NCI-H146 (cell line): Measurements from ENCODE around the gene MINDY4.

Experiments used
- DNase-seq: peaks from one replicate; lab custom pipeline; 2025; lab: John Stamatoyannopoulos, UW

Gene MINDY4

GRCh38 chr7:30835396-30835915, 64.2 kb downstream of the MINDY4 start:
- no peak for DNase-seq

DNA sequence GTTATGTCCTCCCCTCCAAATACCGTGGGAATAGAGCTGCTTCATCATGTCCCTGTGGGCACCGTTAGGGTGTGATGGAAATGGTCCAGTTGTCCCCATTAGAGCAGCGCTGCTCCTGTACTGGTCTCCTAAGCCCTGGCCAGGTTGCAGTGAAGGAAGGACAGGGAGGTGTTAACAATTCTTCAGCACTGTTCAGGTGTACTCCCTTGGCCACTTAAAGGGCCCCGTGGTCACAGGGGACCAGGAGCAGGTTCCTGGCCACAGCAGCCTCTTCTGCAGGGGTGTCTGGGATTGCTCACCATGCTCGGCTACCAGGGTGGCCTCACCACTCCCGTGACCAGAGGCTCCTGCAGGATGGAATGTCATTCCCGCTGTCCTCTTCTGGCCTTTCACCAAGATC, 65.8 kb downstream of the MINDY4 start:
- DNase-seq: no peak

DNA sequence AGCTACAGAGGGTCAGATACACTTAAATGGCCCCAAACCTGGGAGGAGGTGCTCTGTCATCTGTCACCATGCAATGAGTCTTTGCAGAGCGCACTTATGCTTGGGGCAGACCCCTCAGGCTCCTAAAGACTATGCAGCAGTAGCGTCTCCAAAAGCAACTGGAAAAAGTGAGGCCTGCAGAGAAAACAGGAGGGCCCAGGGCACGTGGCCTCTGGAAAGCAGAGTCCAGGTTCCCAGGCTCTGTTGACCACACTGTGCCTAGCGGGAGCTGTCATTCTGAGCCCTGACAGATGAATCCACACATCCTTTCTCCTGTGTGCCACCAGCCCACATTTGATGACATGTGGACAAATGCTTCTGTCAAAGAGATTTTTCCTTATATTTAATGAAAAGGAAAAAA, 66.4 kb downstream of the MINDY4 start:
- DNase-seq: no peak

DNA sequence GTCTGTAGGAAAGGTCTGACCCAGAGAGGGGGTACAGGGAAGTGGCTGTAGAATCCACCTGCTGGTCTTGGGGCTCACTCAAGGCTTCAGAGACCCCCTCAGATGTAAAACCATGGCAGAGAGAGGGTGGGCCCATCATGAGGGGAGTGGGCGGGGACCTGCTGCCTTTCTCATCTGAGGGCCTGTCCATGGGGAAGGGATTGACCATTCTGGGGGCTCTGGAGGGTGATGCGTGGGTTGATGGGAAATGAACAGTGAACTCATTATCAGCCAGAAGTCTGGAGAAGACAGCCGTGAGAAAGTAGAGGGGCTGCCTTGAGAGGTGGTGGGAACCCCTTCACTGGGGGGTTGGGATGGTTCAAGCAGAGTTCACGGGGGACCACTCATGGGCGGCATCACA, 66.8 kb downstream of the MINDY4 start:
- no peak for DNase-seq

DNA sequence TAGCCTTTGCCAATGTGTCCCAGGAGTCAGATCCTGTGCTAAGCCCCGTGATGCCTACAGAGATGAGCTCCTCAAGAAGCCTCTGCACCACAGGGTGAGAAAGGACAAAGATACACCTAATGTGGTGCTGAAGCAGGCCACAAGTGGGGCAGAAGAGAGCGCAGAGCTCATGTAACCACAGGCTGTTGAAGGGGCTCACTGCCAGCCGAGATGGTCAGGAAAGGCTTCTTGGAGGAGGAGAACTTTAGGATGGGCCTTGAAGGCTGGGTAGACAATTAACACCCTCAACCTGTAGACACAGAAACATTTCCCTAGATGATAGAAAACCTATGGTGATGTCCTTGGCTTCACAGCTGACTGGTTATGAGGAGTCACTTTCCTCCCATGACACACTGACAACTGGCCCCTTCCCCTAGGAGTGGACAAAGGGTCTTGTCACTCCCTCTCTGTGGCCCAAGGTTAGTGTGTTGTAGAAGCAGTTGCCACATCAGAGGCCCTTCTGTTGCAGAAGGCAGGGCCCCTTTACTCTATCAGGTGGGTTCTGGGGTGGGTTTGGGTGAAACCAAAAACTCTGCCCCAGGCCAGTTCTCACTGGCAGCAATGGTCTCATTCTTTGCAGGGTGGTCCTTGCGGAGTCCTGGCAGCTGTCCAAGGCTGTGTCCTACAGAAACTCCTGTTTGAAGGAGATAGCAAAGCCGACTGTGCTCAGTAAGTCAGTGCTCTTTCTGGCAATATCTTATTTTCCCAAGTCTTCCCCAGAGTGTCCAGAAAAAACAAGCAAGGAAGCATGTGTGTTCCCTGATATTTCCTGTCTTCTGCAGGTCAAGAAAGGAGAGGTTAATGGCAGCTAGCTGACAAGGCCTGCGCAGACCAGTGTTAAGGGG, 69.2 kb downstream of the MINDY4 start:
- no peak for DNase-seq

DNA sequence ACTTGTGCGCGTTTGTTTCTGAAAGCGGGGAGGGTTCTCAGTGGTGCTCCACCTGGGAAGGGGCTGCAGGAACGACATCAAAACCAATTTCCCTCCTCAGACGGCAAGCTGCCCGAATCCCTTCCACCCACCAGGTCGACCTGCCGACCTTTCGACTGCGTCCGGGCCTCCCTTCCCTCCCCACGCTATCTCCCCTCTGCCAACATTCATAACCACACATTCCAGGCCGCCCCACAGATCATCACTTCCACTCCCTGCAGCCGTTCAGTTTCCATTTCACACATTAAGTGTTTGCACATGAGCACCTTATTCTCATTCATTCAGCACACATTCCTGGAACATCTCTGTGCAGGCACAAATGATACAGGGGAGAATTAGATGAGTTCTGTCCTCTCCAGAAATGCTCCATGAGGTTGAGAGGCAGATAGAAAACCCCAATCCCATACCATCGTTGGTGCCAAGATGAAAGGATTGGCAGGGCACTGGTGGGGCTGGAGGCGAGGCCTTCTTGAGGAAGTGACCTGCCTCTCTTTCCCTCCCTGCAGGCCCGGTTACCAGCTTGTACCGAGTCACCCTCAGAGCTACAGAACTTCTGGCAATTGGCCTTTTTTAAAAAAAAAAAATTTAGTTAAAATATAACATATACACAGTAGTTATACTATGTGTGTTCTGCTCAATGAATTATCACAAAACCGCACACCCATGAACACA, 70.0 kb downstream of the MINDY4 start:
- DNase-seq: no peak

DNA sequence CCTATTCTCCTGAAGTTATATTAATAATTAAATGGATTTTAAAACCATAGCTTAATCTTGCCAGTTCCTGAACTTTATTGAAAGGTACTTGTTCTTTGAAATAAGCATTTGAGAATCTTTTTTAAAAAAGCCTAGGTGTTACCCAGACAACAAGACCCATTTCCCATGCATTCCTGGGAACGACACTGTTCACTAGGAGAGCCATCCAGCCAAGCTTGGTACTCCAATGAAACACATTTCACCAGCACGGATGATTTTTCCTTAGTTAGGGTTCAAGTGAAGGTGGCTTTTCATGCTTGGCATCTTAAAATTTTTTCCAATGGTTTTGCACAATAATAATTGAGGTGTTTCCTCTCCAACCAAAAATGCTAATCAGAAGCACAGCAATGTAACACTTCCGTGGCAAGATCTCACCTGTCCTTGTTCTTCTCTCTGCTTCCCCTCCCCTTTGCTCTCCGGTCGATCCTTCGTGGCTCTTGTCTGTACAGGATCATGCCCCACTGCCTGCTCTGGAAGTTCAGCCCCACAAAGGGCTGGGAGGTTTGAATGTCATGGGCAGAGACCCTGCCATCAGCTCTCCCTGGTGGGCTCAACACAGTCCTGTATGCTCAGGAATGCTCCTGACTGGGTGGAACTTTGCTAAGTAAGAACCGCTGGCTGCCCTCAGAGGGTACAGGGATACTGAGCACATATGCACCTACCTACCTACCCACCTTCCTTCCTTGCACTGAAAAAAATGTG, 70.8 kb downstream of the MINDY4 start:
- DNase-seq: no peak

DNA sequence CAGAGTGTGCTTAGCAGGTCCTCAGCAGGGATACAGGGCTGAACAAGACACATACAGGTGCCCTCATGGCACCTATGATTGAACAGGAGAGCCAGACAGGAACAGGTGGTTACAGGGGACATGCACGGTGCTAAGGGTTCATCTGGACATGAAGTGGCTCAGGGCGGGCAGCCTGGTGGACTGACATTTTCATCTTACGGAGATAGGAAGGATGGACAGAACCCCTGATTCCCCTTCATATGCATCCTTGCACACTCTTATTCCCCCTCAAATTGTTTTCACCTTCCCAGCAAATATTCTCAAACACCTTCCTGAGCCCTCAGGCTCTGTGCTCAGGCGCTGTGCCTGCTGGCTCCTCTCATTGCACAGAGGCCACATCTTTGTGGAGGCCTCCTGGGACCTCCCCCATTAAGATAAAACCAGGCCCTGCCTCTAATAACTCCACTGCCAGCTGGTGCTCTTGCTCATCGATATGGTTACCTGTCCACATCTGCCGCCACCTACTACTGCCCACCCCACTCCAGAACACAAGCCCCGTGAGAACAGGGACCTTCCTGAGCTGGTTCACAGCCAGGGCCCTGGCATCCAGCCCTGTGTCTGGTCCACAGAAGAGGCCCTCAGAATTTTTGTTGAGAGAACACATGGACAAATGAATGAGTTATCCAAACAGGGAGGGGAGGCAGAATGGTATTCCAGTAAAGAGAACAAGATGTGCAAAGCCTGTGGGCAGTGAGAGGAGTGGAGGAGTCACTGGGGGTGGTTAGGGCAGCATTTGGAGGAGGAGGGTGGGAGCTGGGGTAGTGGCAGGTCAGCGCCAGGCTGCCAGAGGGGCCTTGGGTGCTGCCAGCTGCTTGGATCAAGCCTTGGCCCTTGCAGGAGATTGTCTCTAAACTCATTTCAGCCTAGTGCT, 71.6 kb downstream of the MINDY4 start:
- no peak for DNase-seq

- DNase-seq: no peak
Observed at GRCh38 chr7:30843741-30844482, 72.7 kb downstream of the MINDY4 start.

DNA sequence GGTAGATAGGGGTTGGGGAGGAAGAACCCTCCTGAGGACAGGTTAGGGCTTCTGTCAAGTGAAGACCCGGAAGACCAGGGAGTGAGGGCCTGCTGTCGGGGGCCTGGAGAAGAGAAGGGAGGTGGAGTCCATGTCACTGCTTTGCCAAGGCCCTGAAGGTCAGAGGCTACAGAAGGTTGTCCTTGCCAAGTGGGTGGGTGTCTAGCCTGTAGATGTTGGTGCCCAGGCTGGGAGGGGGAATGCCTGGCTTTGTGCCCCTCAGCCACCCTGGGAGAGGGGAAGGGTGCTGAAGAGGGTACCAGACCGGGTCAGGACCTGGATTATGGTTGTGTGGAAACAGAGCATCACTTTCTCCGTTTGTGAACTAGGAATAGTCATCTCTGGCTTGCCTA, 73.3 kb downstream of the MINDY4 start:
- DNase-seq: no peak

GRCh38 chr7:30844916-30845315, 73.7 kb downstream of the MINDY4 start:
- no peak for DNase-seq

DNA sequence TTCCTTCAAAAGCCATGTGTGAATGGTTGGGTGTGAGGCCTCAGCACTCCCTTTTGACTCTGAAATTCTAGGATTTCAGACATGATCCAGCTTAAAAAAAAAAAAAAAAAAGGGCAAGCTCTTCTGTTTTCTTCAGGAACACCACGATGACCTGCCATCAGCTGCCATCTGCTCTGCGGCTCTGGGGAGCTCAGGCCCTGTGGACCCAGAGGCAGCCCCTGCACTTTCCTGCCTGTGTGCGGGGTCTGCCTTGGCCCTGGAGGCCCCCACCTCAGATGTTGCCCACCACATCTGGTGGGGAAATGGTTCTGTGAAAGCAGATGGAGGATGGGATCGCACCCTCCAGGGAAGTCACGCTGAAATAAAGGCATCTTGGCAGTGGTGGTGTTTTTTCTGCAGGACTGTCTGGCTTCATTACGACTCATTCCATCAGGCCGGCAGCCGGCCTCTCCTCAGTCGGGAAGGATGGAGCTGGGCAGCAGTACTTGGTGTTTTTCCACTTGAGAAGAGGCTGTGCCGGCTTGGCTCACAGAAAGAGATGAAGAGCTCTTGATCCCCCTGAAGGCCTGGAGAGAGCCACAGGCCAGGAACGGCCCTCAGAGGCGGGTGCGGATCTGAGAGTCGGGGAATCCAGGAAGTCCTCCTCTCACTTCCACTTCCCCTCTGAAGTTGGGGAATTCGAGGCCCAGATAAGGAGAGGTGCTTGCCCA, 74.4 kb downstream of the MINDY4 start:
- DNase-seq: no peak

- DNase-seq: no peak
Observed at GRCh38 chr7:30846378-30846777, 75.2 kb downstream of the MINDY4 start.

GRCh38 chr7:30848121-30848855, 77.1 kb downstream of the MINDY4 start:
- DNase-seq: no peak

DNA sequence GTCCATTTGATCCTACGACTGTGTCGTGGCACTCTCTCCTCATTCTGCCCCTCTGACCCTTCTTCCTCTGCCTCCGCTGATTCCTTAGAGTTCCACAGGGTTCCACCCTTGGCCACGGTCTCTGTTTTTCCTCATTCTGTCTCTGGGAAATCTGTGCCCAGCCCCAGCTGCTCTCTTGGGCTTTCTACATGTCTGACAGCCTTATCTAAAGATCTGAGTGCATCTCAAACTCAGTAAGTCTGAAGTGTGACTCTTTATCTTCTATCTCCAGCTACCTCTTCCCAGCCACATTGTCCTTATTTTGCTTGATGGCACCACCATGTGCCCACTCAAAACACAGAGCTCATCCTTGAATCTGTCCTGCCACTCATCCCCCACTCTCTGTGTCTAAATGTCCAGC, 78.3 kb downstream of the MINDY4 start:
- DNase-seq: no peak

DNA sequence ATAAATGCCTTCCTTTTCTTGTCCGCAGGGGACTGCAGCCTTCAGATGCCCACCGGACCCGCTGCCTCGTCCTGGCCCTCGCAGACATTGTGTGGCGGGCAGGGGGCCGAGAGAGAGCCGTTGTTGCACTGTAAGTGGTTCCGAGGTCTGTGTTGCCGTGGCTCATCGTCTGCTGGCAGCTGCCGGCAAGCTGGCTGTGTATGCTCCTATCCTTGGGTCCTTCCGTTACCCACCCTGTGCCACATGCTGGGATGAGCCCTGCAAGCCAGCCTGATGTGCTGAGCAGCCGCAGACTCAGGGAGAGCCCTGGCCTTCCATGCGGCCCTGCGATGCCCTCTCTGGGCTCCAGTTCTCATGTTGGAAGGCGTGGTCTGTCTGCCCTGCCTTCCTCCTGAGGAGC, 79.2 kb downstream of the MINDY4 start:
- DNase-seq: no peak

DNA sequence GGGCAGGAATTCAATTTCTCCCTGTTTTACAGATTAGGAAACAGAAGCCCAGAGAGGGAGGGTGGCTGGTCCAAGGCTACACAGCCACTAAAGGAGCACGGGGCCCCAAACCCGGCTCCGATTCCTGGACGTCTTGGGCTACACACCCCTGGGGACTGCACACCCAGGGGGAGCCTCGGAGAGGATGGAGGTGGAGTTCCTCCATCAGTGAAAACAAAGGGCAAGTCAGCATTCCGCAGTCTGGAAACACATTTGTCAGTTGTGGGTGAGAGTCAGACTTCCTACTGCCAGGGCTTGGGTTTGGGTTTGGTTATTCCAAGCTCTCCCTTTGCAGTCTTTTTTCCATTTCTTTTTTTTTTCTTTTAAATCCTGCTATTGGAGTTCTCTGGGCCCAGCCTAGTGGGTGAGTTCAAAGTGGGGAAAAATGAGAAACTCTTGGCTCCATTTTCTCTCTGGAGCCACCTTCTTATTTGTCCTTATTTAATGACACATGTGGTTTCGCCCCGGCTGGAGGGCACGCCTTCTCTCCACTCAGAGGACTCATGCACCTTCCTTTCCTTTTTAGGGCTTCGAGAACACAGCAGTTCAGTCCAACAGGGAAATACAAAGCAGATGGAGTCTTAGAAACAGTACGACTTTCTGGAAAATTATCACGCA, 80.6 kb downstream of the MINDY4 start:
- no peak for DNase-seq

GRCh38 chr7:30852308-30852684, 81.1 kb downstream of the MINDY4 start:
- DNase-seq: no peak

DNA sequence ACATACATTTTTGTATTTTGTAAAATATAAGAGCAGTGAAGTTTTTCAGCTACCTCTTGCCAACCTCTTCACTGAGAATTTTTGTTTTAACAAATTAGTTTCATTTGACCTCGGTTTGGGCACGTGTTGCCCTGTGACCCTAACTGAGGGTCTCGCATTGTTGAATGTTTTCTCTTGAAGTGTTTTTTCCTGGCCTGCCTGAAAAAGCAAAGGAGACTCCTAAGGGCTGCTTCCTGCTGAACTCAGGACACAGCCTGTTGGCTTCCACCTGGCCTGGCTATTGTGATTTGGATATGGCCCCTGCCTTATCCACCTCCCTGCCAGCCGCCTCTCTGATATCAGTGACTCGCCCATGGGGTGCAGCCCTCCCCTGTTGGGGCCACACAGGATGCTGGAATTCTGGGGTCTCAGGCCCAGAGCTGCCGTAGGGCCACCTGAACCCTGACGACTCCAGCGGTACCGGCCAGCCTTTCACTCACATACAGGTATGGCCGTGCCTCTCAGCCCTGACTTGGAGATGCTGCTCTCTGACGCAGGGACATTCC, 81.6 kb downstream of the MINDY4 start:
- DNase-seq: no peak
